Gastroesophageal sphincter (tissue), 3 donors: ENCODE measurements around the gene STX4.

Source experiments
- CTCF ChIP-seq, 4 experiments: fragments of 200-600 bp in 2 of 4; fragments of 450-650 bp in 2 of 4; sonication (generic) in 1 of 4; IDR thresholded peaks; one replicate each; pipeline ENCODE4 v1.5.1; 2017 to 2019; ENCODE audit warnings: antibody characterized with exemption in 4 of 4, mild to moderate bottlenecking in 2 of 4, moderate library complexity in 2 of 4
- POLR2A ChIP-seq, 2 donors: fragments of 450-650 bp; IDR thresholded peaks; one replicate each; pipeline ENCODE4 v1.6.1; 2017; ENCODE audit warnings: antibody characterized with exemption in 2 of 2, mild to moderate bottlenecking in 2 of 2, moderate library complexity in 1 of 2
- POLR2AphosphoS5 ChIP-seq: sonication (generic); formaldehyde crosslinking; IDR thresholded peaks from one replicate; pipeline ENCODE4 v1.6.1; 2017; ENCODE audit warnings: antibody characterized with exemption

GRCh38 chr16:31002250-31002700 lies 31.1 kb upstream of the STX4 start:
- TF ChIP-seq POLR2AphosphoS5 (no peak), CTCF (IDR thresholded peaks at IDR 0.05) (no peak), POLR2A (IDR thresholded peaks at IDR 0.05) (no peak)
